Stimulated activated CD8-positive, alpha-beta memory T cell treated with anti-CD3 and anti-CD28 coated beads, Interleukin-4, amount 100 ng/mL, for 48 hours (primary cell): ENCODE measurements around the gene TXNDC2.
"Not testable (repeated sequence)": the region's sequence is repeated elsewhere in the genome, so short reads cannot be mapped to it uniquely, and the experiment has no call there.

Experiments used
- DNase-seq: peaks from one replicate; pipeline ENCODE4 v3.0.0-alpha.2; 2020

Gene TXNDC2

DNA sequence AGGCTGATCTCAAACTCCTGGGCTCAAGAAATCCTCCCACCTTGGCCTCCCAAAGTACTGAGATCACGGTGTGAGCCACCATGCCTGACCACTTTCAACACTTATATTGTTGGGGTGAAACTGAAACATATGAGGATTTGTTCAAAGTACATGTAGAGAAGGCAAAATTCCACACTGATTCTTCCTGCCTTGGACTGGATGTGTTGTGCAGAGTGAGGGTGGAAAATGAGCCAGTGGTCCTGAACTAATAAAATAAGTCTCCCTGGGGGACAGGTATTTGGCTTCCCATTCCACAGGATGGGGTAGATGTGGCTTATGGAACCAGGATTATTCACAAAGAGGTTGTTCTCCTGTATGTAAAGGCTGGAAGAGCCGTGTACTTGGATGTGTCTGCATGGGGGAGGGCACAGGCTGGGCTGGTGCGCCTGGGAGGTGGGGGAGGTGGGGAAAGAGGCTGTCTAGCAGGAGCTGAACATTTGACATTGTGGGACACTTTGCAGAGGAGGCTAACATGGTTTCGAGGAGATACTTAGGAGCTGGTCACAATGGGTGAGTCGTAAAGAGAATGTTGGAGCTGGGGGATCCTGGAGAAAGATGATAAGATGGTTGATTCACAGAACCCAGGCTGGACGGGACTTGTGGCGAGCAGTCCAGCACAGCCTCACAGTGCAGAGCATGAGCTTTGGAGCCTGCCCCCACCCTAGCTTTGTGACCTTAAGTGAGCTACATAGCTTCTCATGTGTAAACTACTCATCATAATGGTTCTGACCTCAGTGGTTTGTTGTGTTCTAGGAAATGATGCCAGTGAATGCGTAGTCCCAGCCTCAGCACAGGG is at the start of gene TXNDC2:
TXNDC2 (plus strand) TSS at position 804 of the 835 bp plus-strand sequence. CDS start 708 bp downstream, outside the sequence.
- DNase-seq: no peak

DNA sequence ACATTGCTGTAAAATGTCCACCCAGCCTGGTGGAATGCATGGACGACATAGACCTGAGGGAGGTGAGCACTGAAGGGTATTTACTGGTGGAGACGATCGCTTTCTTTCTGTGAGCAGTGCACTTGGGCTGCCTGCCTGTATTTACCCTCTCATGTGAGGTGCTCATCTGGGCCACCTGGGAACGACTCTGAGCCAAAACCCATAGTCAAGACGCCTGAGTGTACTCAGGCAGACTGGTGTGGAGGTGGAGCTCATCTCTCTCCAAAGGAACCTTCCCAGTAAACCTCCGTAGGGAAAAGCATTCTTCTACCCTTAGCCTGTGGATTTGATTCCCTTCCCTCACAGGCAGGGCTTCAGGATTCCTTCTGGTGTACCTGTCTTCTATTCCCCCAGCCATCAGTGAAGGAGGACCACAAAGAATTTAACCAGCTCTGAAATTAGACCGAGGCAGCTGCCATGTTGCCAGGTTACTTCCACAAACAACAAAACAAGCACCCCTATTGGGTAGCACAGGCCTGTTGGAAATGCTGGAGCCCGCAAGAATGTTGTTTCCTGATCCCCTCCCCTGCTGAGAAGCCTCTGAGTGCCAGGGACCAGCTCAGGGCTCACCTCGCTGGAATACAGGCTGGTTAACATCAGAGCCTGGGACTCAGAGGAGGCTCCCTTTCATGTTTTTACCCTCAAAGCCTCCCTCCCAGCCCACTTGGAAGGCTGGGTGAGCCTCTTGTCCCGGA is 47.5 kb upstream of the TXNDC2 start:
- no peak for DNase-seq

DNA sequence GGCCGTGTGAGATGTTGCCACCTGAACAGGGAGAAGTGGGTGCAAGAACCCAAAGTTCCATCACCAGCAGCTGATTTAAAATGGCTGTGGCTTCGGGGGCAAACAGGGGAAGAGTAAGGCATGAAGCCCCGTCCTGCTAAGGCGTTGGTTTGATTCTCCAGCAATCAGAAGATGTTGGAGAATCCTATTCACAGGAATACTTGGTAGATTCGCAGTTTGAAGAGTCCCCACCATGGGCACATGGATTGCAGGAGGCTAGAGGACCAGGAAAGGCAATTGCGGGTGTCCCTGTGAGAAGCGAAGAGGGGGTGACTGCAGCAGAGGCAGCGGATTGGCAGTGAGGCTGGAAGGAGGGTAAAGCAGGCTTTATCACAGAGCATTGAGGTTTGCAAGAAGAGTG is 46.6 kb upstream of the TXNDC2 start:
- DNase-seq: no peak

DNA sequence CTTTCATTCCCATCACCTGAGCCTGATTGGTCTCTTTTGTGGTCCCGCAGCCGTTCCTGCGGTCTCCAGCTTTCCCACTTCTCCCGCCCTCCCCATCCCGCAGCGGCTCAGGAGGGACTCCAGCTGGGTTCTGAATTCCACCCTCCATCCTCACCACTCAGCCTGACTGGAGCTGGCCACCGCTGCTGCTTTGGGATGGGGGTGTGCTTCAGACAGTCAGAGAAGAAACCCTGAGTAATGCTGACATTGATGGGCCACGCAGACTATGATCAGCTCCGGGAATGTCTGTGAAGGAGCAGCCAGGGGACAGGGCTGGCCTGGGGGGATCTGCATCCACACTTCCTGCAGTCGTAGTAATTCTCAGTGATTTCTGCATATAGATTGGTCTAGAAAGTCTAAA is 45.9 kb upstream of the TXNDC2 start:
- DNase-seq: no peak

DNA sequence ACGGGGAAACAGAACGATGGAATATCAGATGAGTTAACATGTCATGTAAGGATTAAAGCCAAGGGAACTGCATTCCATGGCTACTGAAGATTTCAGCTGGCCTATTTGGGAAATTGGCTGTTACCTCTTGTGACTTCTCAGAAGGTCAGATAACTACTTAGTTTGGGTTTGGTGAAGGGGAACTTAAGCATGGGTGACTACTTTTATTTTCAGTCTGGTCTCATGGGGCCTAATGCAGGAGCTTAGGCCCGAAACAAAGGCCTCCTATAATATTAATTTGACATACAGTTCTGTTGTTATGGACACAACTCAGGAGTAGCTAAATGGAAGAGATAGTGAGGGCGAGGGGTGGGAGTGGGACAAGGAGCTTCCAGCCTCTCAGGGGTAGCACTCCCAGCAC is 44.0 kb upstream of the TXNDC2 start:
- no peak for DNase-seq

DNA sequence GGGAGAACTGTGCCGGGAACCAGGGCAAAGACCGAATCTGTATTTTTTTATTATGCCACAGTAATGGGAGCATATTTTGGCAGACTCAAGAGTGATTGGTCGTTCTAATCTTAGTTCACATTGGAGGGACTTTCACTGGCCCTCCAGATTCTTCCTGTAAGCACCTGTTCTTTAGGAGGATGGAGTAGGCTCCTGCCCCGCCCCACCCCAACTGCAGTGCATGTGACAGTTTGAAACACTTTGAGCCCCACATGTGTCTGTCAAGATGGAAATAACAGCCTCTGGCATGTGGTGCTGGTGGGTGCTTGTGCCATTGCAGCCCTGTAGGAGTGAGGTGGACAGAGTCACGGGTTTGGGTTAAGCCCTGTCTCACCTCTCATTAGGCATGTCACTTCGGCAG is 43.3 kb upstream of the TXNDC2 start:
- no peak for DNase-seq

DNA sequence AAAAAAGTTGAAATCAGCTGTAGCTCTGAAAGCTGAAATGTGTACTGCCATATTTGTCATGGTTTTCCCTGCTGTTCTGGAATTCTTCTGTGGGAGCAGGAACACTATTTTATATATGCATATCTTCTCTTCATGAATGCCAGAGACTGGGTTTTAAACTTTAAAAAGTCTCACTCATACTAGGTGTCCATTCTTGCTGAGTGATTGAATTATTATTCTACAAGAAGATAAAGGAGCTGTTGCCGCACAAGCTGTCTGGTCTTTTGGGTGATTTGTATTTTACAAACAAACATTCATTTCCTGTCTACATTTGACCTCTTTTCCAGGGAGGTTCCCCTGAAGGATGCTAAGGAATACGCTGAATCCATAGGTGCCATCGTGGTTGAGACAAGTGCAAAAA is 40.5 kb upstream of the TXNDC2 start:
- no peak for DNase-seq

DNA sequence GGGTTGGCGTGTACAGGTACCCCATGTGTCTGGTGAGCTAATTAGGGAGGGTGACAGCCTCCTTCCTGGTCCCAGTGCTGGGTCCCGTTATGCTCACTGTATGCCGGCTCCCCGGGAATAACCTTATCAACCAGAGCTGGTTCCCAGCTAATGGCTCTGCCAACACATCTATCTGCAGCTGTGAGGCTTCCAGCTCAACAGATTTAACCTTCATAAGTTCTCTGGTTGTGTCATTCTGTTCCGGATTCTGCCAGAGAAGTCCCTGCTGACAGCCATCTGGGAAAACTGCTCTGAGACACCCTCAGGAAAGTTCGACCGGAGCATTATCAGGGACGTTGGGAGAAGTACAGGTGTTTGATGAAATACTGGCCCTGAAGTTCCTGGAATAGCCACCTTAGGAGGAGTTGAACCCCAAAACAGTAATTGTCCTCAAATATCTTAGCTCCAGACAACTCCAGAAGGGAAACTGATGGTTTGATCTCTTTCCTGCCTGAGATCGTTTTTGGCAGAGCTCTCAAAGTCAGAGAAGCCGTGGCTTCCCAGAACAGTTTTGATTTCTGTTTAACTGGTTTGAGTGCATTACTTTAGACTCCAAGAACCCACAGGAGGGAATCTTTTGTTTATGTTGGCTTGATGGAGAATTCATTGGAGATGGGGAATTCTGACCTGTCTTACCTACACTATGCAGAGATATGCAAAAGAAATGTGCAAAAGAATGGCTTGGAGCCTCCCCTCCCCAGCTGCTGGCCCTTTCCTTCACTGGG is 39.4 kb upstream of the TXNDC2 start:
- DNase-seq: no peak

DNA sequence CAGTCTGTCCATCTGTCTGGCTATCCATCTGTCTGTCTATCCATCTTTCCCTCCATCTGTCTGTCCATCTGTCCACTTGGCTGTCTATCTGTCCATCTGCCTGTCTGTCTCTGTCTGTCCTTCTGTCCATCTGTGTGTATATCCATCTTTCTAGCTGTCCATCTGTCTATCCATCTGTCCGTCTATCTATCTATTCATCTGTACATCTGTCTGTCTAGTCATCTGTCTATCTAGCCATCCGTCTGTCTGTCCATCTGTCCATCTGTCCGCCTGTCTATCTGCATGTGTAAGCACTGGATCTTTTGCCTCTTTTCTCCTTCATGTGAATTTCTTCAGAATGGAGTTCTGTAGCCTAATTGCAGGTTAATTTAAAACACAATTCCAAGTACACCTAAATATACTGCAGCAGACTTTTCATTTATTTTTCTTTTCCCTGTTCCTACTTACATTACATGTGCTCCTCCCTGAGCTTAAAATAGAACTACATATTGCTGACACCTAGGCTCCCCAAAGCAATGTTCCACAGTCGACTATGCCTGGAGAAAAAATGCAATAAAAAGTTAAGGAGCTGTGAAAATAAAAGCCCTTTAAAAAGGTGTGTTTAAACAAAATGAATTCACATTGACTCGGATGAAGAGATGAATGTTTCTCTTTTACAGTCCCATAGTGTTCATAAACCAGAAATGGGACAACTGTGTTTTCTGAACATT is 37.4 kb upstream of the TXNDC2 start:
- DNase-seq: no peak

DNA sequence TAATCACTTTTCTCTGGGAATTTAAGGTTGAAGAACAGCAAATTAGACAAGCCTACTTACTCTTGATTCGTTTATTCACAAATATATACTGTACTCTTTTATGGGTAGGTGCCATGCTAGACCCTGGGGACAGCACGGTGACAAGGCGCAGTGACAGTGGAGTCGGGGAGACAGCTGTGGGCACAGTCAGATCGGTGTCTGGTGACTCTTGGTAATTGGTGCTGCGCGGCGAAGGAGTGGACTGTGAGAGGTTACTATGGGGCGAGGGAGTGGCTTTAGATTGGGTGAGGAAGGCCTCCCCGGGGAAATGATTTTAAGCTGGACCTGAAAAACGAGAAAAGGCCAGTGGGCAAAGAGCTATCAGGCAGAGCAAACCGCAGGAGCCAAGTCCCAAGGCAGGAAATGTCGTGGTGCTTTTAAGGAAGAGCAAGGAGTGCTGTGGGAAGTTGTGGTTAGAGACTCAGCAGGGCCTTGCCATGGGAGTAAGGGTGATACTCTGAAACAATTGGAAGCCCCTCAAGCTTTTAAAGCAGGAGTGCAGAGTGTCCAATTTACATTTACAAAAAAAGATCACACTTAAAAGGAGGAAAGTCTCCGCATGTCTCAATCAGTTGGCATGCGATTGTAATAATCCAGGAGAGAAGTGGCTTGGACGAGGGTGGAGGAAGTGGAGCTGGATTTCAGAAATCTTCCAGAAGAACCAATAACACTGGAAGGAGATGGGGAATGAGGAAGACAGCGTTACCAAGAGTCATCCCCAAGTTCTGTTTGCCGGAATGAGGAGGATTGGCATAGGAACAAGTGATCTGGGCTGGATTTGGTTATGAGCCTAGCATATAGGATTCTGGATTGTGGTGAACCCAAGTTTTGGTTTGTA is 36.1 kb upstream of the TXNDC2 start:
- no peak for DNase-seq

DNA sequence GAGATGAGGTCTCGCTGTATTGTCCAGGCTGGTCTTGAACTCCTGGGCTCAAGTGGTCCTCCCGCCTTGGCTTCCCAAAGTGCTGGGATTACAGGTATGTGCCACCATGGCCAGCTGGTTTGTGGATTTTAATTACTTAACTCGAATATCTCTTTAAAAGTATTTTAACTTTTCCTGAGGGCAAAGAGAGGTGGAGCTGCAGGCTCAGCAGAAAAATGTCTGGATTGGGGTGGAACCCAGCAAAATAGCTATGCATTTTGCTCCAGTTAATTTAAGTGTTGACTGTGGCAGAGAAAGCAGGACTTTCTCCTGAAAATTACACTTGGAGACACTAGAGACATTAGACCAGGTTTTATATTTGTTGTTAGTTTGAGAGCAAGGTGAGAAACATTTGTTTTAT is 35.5 kb upstream of the TXNDC2 start:
- no peak for DNase-seq

DNA sequence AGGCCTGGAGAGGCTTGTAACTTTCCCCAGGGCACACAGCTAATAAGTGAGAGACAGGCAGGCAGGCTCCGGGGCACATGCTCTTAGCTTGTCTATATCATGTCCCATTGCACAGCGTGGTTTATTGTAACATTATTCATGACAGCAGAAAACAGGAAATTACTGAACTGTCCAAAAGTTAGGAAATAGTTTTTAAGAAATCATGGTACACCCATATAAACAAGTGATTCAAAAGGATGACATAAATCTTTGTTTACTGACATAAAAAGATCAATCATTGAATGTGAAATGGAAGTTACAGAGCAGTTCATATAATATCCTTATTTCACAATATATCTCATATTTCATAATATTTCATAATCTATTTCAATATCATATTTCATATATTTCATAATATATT is 34.3 kb upstream of the TXNDC2 start:
- no peak for DNase-seq

DNA sequence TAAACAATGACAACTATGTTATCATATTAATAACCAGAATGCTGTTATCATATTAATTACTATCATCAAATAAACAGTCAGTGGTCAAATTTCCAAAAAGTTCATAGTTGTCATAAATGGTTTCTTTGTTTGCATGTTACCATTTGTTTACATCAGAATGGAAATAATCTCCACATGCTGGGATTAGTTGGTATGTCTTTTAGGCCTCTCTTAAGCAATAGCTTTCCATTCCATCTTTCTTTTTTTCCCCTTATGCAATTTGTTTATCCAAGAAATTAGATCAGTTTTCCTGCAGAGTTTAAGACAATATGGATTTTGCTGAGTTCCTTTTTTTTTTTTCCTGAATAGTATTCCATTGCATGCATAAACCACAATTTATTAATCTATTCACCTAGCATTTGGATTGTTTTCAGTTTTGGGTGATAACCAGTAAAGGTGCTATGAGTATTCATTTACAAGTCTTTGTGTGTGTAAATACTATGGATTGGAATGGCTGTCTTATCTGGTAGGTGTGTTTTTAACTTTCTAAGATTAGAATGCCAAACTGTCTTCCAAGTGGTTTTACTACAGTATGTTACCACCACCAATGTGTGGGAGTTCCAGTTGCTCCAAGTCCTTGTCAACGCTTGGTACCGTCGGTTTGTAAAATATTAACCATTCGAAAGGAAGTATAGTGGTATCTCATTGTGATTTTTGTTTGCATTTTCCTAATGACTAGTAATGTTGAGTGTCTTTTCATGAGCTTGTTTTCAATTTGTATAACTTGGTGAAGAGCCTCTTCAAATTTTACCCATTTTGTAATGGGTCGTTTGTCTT is 33.3 kb upstream of the TXNDC2 start:
- no peak for DNase-seq

DNA sequence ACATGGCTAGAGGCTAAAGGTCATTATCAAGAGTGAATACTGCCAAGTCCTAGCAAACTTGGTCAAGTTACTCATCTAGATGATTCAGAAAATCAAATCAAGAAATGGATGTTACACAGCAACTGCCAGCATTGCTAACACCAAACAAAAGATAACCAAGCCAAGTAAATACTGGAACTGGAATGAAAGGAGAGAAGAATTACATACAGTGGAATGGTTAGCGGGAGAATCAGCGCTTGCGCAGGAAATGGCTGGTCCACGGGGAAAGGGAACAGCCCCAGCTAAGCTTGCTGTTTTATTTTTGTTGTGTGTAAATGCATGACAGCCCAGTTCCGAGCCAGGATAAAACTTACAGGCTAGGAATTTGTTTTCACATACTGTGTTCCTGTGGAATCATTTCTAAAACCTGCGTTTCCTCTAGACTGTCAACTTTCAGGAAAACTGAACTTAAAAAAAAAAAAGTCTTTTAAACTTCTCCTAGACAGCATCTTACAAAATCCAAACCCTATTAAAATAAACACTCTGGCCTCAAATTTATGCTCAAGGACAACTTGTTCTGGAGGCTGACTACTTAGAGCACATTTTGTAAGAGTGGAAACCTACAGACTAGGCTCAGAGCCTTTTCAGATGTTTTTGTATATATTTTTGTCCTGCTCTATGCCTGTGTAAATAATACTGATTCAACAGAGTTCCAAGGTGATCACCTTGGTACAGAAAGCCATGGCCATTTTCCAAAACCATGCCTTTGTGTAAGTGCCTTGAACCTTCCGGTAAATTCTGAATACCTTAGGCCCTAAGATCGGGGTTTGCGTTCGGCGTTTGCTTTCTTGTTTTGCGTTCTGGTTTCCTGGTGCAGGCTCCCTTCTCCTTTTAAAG is 30.7 kb upstream of the TXNDC2 start:
- no peak for DNase-seq

DNA sequence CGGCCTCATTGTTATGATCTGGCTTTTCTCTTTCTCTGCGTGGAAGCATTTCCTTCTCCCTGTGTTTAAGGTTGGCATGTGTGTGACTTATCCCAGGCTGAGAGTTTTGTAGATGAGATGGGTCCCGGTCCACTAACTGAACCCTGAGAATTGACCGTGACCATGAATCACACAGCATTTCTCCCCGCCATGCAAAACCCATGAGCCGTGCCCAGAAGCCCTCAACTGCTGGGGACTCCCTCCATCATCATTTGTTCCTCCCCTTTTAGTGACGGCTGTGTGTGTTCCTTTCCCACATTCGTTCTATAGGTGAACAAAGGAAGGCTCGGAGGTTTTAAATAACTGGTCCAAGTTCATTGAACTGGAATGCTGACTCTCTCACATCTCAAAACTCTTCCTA is 30.1 kb upstream of the TXNDC2 start:
- no peak for DNase-seq

DNA sequence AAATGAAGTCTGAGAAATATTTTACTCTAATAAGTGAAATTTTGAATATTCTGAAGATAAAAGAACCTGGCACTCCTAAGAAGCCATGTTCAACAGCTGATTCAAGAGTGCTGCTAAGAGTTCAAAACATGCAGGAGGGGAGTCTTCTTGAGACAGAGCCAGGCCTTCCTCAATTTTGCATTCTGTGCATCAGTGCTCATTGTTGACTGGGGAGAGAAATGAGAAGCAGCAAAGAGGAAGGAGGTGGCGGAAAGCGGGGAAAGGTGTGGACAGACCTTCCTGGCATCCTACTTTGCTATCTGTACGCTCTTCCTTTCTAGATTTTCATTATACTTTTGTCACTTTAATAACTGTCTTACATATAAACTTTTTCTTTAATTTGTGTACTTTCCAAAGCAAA is 29.7 kb upstream of the TXNDC2 start:
- no peak for DNase-seq

DNA sequence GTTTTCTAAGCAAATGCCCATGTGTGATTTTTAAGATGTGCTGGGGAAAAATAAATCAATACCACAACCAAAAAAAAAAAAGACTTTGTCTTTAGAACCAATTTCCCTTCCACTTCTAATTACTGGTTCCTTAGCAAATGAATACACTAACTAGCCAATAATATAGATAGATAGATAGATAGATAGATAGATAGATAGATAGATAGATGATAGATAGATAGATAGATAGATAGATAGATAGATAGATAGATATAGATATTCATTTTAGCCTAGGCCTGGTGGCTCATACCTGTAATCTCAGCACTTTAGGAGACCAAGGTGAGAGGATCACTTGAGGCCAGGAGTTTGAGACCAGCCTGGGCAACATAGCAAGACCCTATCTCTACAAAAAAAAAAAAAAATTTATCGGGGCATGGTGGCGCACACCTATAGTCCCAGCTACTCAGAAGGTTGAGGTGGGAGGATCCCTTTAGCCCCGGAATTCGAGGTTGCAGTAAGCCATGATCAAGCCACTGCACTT is 28.2 kb upstream of the TXNDC2 start:
- not testable (repeated sequence) for DNase-seq

DNA sequence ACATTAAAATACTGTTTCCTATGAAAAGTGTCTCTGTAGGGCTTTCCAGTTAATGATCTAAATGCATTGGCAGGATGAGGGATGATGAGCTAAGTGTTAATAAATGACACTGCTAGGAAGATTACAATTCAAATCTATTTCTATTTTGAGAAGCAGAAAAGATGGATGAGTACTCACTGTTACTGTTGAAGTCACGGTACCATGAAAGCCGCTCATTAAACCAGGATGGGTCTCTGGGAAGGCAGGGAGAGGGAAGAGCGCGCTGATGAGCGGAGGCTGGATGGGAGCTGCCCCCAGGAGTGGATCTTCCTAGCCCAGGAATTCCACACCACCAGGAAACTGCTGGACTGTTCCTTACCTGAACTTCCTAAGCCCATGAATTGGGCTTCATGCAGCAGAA is 27.1 kb upstream of the TXNDC2 start:
- DNase-seq: no peak

DNA sequence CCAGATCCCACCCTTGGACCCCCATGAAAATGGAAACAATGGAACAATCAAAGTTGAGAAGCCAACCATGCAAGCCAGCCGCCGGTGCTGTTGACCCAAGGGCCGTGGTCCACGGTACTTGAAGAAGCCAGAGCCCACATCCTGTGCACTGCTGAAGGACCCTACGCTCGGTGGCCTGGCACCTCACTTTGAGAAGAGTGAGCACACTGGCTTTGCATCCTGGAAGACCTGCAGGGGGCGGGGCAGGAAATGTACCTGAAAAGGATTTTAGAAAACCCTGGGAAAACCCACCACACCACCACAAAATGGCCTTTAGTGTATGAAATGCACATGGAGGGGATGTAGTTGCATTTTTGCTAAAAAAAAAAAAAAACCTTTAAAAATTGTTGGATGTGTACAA is 26.5 kb upstream of the TXNDC2 start:
- no peak for DNase-seq

DNA sequence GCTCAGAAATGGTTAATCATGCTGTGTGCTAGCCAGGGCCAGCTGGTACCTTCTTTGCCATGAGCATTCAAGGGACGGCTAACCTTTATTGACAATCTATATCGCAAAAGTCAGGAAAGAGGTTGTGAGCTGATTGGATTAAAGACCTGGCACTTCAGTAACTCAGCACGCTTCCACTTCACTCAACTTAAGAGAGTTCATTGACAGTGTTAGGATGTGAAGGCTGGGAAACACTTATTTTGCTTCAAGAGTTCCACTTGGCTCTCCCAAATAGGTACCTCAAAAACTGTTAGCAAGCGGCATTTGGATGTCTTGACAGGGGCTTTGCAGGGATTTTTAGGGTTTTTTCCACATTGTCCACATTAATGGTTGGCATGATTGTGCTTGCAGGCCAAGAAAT is 25.1 kb upstream of the TXNDC2 start:
- no peak for DNase-seq
